GM19438 (cell line): ENCODE measurements around the gene CPTP.

Experiments used
- ATAC-seq: cut with Tn5 transposase; IDR thresholded peaks from one replicate; pipeline ENCODE4 v1.9.1; 2021; ENCODE audit warnings: low read depth; ENCODE audit not compliant: unreplicated experiment

CPTP gene

DNA sequence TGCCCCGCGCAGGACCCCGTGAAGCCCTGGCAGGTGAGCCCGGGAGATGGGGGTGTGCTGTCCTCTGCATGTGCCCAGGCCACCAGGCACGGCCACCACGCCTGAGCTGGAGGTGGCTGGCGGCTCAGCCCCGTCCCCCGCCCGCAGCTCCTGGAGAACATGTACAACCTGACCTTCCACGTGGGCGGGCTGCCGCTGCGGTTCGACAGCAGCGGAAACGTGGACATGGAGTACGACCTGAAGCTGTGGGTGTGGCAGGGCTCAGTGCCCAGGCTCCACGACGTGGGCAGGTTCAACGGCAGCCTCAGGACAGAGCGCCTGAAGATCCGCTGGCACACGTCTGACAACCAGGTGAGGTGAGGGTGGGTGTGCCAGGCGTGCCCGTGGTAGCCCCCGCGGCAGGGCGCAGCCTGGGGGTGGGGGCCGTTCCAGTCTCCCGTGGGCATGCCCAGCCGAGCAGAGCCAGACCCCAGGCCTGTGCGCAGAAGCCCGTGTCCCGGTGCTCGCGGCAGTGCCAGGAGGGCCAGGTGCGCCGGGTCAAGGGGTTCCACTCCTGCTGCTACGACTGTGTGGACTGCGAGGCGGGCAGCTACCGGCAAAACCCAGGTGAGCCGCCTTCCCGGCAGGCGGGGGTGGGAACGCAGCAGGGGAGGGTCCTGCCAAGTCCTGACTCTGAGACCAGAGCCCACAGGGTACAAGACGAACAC is 8.3 kb downstream of the CPTP start:
- no peak for ATAC-seq

DNA sequence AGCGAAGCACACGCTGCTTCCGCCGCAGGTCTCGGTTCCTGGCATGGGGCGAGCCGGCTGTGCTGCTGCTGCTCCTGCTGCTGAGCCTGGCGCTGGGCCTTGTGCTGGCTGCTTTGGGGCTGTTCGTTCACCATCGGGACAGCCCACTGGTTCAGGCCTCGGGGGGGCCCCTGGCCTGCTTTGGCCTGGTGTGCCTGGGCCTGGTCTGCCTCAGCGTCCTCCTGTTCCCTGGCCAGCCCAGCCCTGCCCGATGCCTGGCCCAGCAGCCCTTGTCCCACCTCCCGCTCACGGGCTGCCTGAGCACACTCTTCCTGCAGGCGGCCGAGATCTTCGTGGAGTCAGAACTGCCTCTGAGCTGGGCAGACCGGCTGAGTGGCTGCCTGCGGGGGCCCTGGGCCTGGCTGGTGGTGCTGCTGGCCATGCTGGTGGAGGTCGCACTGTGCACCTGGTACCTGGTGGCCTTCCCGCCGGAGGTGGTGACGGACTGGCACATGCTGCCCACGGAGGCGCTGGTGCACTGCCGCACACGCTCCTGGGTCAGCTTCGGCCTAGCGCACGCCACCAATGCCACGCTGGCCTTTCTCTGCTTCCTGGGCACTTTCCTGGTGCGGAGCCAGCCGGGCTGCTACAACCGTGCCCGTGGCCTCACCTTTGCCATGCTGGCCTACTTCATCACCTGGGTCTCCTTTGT is 9.1 kb downstream of the CPTP start:
- no peak for ATAC-seq

DNA sequence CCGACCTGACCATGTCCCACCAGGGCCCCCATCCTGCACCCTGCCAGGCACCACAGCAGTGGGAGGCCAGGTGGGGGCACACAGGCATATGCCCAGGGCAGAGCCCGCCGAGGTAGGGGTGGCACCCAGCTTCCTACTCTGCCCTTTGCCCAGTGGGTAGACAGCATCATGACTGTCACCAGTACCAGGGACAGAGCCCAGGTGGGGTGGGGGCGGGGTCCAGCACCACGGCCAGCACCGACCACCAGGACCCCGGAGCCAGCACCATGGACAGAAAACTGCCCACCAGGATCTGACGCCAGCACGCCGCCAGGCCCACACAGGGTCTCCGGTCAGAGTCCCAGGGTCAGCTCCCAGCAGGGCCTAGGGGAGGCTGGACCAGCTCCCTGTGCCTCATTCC is 10.2 kb downstream of the CPTP start:
- ATAC-seq, result no peak

DNA sequence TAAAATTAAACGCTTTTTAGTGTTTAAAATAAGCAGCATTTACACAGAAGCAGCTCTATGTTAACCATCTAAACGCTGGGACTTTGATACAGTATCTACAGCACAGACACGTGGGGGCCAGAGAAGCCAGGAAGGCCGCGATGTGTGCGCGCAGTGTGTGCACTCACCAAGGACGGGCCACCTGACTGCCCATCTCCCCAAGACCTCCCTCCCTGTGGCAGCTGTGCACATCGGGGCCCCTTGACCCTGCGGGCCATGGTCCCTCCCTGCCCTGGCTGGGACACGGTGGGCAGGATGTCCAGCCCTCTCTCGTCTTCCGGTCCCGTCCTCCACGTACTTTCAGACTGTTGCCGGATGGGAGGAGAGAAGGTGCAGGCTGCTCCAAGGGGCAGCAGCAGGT is 10.7 kb downstream of the CPTP start:
- no peak for ATAC-seq

DNA sequence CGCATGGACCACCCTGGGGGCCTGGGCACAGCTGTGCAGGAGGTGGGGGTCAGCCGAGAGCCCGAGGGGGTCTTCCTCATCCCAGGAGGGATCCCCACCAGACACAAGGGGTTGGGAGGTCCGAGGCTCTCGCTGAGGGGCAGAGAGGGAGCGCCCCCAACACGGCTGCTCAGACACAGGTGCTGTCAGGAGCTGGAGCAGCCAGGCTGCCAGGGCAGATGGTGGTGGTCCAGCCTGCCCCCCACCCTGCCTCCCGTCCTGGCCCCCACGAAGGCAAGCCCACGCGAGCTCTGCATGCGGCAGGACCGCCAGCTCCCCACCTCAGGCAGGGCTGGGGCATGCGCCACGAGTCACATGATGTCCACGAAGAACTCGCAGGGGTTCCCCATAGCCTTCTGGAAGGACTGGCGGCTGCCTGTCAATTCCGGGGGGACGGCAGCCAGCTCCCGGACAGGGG is 11.2 kb downstream of the CPTP start:
- ATAC-seq, result no peak

DNA sequence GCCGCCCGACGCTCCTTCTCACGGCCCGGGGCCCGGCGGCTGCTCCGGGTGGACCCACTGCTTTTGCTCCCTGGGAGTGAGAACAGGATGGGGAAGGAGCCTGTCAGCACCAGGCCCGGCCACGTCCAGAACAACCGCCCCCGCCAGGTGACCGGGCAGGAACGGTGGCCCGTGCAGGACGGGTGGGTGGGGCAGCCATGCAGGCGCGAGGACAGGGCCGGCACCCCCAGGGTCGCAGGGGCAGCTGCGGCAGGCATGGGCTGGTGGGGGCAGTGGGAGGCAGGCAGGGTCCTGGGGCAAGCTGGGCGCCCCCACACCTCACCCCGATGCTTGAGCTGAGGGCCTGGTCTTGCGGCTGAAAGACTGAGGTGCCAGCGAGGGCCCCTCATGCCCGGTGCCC is 11.8 kb downstream of the CPTP start:
- no peak for ATAC-seq

DNA sequence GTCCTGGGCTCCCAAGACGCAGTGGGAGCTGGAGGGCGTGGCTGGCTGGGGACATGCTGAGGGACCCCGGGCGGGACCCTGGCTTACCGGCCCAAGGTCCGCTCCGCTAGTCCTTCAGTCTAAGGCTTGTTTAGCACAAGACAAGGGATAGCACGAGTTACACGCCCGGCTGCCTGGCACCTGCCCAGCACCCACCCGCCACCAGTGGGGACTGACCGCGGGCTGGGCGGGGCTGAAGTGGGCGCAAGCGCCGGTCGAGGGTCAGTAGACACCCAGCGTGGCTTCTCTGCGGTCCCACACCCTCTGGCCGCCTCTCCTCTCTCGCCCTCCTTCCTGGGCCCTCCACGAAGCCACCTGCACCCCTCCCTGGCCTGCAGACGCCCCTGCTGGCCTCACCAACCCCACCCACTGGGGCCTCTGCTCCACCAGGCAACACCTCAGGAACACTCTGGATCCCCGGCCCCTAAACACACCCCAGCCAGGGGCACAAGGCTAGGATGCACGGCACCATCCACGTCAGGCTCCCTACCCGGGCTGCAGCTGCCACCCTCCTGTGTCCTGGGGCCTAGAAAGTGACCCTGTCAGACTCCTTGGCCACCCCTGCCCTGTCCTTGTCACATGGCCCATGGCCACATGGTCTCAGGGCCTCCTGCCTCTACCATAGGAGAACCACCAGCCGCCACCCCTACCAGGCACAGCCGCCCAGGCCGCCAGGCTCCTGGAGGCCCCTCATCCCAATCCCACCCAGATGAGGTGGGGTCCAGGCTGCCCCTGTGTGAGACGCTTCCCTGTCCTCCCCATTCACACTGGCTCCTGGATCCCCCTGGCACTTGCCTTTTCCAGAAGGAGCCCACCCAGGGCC is 12.6 kb downstream of the CPTP start:
- ATAC-seq, result no peak

DNA sequence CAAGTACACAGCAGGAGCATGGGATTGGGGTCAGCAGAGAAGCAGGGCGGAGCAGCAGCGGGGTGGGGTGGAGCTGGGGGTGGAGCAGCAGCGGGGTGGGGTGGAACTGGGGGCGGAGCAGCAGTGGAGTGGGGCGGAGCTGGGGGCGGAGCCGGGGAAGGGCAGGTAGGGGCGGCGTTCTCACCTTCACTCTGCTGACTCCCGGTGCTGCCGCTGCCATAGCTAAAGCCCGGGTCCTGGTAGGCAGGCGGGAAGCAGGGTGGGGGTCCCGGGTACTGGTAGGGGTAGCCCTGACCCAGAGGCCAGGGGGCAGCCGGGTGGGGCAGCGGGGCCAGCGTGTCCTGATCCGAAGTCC is 13.2 kb downstream of the CPTP start:
- ATAC-seq, result no peak

DNA sequence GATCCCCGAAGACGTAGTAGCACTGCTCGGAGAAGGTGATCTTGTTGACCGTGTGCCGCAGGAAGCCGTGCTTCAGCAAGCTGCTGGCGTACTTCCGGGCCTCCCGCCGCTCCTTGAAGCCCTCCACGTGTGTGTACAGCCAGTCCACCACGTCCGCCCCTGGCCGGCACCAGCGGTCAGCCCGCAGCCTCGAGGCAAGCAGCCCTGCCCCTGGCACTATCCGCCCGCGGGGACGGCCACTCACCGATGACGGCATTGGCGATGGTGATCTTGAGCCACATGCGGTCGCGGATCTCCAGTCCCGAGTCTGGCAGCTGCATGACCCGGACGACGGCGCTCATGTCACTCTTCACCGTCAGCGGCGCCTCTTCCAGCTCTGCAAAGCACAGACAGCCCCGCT is 13.7 kb downstream of the CPTP start:
- no peak for ATAC-seq

DNA sequence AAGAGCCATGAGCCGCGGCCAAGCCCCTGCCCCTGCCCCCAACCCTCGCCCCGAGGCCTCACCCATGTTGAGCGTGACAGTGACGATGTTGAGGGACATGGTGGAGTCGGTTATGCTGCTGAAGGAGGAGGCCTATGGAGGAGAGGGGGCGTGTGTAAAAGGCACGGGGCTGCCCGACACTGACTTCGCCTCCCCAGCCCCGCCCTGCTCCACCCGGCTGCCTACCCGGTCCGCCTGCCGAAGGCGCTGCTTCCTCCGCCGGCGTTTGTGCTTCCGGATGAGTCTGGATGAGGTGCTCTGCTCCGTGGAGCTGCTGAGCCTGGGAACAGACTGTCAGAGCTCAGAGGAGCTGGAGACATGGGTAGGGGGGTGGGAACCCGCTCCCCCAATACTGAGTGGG is 15.6 kb downstream of the CPTP start:
- ATAC-seq, result no peak

DNA sequence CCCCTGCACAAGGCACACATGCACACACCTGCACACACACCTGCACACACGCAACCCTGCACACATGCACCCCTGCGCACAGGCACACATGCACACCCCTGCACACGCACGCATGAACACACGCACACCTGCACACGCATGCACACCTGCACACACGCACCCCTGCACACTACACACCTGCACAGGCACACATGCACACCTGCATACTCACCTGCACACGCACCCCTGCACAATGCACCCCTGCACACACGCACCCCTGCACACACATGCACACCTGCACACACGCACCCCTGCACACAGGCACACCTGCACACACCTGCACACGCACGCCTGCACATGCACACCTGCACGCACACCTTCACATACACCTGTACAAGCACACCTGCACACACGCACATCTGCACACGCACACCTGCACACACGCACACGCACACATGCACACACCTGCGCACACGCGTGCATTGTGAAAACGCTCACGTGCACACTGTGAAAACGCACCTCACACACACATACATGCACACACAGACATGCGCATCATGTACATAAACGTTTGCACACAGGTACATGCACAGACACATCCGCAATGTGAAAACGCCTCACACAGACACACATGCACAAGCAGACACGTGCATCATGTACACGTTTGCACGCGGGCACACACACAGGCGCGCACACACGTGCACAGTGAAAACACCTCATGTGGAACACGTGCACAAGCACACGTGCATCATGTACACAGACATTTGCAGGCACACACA is 16.4 kb downstream of the CPTP start:
- no peak for ATAC-seq

DNA sequence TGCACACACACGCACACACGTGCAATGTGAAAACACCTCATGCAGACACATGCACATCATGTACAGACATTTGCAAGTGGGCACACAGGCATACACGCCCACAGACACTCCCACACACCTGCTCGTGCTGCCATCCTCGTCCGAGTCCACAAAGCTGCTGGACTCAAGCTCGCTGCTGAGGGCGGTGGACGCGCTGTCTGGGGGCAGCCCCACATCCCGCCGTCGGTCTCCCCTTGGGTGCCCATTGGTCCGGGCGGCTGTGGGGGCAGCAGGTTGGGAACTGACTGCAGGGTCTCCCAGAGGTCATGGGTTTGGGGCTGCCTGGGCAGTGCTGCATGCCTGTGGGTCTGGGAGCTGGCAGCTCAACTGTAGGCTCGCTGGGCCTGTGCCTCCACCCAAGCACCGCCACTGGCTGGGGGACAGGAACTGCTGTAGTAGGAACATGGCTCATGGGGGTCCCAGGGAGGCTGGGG is 17.0 kb downstream of the CPTP start:
- no peak for ATAC-seq

DNA sequence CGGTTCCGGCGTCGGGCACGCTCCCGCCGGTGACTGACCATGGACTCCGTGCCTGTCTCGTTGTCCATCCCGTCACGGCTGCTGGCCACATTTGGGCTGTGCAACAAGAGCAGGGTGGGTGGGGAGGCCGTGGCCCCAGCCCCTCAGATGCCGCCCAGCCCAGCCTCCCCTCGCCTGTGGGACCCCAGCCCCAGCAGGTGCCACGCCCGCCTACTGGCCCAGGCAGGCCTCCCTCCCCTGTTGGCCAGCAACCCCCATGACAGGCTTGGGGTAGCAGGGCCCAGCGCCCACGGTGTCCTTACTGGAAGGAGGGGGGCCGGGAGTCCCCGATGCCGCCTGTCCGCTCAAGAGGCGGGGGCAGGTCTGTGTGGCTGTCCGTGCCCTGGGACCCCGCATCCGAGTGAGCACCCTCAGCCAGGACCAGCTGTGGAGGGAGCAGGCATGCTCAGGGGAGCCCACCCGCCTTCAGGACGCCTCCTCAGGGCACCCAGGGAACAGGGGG is 17.5 kb downstream of the CPTP start:
- ATAC-seq, result no peak

DNA sequence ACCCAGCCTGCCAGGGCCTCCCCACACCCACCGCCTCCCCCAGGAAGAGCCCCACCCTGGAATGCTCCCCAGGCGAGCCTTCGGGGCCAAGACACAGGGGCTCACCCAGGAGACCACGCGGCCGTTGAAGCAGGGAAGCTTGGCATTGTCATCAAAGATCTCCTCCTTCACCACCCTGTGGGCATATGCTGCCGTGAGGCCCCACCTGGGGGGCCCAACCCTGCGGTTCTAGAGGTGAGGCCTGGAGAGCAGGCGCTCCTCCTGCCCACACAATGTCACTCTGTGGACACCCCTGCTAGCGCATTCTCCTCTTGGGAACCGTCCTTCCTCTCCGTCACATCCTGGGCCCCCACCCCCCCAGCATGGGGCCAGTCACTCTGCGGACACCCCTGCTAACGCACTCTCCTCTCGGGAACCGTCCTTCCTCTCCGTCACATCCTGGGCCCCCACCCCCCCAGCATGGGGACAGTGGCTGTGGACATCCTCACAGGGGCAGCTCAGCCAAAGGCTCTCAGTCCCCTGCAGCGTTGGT is 18.0 kb downstream of the CPTP start:
- no peak for ATAC-seq

DNA sequence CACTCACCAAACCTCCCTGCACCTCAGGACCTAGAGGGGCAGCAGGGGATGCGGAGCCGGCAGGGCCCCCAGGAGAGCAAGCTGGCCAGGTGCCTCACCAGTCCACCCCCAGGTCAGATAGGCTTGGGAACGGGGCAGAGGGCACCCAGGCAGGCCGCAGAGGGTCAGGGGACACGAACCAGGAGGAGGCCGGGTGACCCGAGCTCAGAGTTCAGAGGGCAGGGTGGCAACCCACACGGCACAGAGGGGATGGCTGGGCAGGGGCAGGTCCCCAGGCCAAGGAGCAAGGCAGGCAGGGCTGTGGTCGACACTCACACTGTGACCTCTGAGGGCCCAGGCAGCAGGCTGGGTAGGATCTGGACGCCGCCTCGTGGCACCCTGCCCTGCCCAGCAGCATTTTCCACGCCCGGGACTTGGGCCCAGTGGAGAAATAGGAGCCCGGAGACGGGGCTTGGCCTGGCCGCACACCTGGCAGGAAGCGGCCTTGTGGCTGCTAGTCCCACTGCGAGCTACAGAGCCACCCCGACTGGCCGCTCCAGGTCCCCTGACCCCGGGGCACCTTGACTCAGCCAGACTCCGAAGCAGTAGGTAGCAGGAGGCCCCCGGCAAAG is 19.3 kb downstream of the CPTP start:
- no peak for ATAC-seq

DNA sequence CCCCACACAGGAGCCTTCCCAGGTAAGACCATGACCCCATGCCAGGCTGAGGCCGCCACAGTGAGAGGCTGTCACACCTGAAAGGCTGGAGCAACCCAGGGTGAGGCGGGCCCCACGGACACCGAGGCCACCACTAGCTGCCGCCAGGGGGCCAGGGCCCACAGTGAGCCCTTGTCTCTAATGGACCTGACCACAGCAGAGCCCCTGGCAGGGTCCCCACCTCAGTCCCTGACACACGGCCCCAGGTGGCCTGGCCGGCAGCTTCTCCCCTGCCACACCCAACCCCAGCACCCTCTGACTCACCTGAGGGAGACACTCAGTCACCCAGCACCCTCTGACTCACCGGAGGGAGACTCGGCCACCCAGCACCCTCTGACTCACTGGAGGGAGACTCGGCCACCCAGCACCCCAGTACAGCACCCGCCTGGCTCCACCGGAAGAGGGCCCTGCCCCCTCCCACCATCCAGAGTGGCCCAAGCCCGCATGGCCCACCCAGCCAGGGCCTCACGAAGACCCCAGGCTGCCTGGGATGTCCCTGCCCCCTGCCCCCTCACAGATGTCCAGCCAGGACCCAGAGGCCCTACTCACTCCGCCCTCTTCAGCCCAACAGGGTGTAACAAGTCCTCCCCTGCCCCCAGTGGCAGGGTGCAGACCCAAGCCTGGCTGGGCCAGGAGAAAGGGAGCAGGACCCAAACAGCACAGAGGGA is 20.2 kb downstream of the CPTP start:
- ATAC-seq, result no peak

DNA sequence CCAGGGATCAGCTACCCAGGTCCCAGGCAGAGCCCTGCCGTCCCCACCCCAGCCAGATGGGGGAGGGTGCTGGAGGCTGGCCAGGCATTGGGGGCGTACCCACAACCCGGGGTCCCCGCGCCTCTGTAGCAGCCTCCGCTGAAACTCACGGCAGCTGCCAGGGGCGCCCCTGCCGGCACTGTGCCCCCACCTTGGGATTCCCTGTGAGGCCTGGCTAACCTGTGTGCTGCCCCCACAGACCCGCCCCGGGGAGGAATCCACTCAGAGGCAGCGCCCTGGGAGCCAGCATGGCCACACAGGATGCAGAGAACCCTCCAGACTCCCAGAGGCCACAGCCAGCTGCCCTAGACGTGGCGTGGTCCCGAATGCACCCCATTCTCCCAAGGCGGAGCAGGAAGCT is 20.8 kb downstream of the CPTP start:
- ATAC-seq, result no peak

DNA sequence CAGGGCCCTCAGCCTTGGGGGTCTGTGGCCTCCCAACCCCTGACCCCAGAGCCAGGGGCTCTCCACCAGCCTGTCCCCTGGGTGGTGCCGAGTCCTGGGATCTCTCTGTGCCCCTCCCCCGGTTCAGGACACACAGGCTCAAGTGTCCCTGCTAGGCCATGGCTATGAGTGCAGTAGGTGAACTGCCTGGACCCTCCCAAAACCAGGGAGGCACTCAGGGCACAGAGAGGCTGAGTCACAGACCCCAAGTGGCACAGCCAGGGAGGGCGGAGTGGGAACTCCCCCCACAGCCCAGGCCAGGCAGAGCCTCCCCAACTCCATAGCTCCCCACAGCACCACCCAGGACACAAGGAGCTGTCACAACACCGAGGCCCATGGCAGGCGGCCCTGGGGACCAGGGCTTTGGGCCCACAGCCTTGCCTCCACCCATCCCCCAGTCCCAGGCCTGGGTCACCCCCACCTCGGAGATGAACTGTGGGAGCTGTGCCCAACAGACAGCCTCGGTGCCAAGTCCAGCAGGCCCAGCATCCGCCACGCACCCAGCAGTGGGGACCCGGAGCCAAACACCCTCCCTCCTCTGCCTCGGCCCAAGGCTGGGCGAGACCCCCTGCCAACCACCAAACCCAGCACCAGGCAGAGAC is 21.4 kb downstream of the CPTP start:
- no peak for ATAC-seq

DNA sequence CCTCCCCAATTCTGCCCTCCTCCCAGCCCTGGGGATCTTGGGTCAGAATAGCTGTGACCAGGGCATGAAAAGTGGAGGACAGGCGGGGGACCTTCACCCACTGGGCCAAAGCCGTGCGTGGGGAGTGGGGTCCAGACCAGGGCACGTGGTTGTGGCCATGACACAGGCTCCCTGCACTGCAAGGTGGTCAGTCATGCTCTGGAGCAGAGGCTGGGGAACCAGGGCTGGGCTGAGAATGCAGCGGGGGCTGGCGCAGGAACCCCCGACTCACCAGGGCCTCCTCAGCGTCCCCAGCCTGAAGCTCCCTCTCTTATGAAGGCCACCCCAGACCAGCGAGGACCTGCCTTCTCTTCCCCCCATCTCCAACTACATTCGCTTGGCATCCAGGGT is 21.9 kb downstream of the CPTP start:
- ATAC-seq, result no peak
